Stimulated activated CD8-positive, alpha-beta memory T cell treated with anti-CD3 and anti-CD28 coated beads, Interleukin-15, amount 100 ng/mL, for 24 hours (primary cell): Measurements from ENCODE around the gene ITPA.

Experiments used
- DNase-seq: peaks from one replicate; pipeline ENCODE4 v3.0.0-alpha.2; 2020; ENCODE audit warnings: low read depth

The ITPA gene

GRCh38 chr20:3244613-3245012, 35.3 kb downstream of the ITPA start:
- no peak for DNase-seq

GRCh38 chr20:3245156-3245555, 35.9 kb downstream of the ITPA start:
- no peak for DNase-seq

- DNase-seq, result no peak
Measured at GRCh38 chr20:3245711-3246110, 36.4 kb downstream of the ITPA start.

- DNase-seq, result no peak
Measured at GRCh38 chr20:3246682-3247081, 37.4 kb downstream of the ITPA start.

- DNase-seq, result no peak
Measured at GRCh38 chr20:3247638-3248037, 38.3 kb downstream of the ITPA start.

- no peak for DNase-seq
Measured at GRCh38 chr20:3248167-3248992, 39.1 kb downstream of the ITPA start.

GRCh38 chr20:3248993-3249347, 39.7 kb downstream of the ITPA start:
- no peak for DNase-seq

- DNase-seq, result no peak
Measured at GRCh38 chr20:3250091-3250504, 40.8 kb downstream of the ITPA start.

- no peak for DNase-seq
Measured at GRCh38 chr20:3251806-3252205, 42.5 kb downstream of the ITPA start.

- DNase-seq, result no peak
Measured at GRCh38 chr20:3255728-3256127, 46.4 kb downstream of the ITPA start.

GRCh38 chr20:3258429-3258828, 49.1 kb downstream of the ITPA start:
- DNase-seq, result no peak

- DNase-seq, result no peak
Measured at GRCh38 chr20:3262566-3262965, 53.3 kb downstream of the ITPA start.

GRCh38 chr20:3270051-3270450, 60.8 kb downstream of the ITPA start:
- DNase-seq, result no peak

- no peak for DNase-seq
Measured at GRCh38 chr20:3273371-3273770, 64.1 kb downstream of the ITPA start.
